Fibroblast of the aortic adventitia (primary cell): ENCODE measurements around the gene HSD17B8. TPM values are rescaled to one million over a fixed set of nuclear protein-coding genes. Genes with fewer than 3 reads are reported as not detected.

Source experiments
- DNase-seq: peaks from one replicate; pipeline ENCODE4 v3.0.0-alpha.2; 2010; ENCODE audit warnings: low read depth
- H3K4me3 ChIP-seq: 2 replicates; pipeline ENCODE4 v1.5.1; 2011; ENCODE audit warnings: low read depth, mild to moderate bottlenecking, control low read depth, low read length, moderate library complexity
- total RNA-seq: library from RNA; depleted of rRNA; stranded (reverse); fragments of >200 nt; gene quantifications from 2 replicates; pipeline ENCODE4 v1.2.3, GENCODE V29; 2012; ENCODE audit warnings: low replicate concordance
- TF ChIP-seq, protein P1 (sequence below): IDR thresholded peaks from 2 replicates; pipeline ENCODE4 v1.5.1; 2011; ENCODE audit warnings: mild to moderate bottlenecking, low read length, control low read depth, inconsistent platforms; ENCODE audit not compliant: insufficient read depth

Gene HSD17B8
- total RNA-seq, 1 donor: 2.6 TPM

DNA sequence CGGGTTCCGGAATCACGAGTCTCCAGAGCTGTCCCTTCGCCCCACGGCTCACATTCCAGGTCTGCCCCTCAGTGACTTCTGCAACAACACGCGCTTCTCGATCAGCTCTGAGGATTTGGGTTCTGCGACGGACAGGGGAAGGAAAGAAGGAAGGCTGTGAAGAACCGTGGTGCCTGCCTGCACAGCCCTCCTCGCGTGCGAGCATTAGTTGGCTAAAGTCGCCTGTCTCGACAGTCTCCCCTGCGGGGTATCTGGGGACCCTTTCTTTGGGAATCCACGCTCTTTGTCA lies 44.1 kb downstream of the HSD17B8 start:
- no peak for DNase-seq

DNA sequence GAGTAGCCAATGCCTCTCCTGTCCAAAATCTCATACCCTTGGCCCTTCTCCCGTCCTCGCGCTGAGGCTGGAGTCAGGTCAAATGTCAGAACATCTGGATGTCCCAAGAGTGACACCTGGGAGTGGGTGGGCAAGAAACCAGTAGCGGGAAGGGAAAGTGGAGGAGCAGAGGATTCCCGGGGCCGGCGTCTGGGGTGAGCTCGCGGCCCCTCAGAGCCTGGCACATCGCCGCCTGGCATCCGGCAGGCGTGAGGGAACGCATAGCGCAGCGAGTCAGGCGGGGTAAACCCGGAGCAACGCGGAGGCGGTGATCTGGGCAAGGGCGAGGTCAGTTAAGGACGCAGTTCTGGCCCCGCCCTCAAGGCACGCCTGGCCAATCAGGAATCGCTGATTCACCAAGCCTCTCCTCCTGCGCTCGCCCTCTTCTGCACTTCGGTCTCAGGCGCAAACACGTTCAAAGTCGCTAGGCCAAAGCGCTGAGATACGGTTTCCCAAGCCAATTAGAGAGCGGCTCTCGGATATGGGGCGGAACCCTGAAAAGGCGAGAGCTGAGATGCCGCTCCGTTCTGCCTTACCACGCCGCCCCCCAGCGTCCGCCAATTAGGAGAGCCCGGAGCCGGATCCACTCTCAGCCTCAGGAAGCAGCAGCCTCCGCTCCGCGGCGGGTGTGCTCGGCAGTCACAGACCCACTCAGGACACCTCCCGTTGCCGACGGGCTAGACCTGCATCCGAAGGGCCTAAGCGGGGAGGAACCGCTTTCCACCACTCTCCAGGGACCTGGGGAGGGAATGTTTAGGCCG lies 44.7 kb downstream of the HSD17B8 start:
- TF ChIP-seq, protein P1, sequence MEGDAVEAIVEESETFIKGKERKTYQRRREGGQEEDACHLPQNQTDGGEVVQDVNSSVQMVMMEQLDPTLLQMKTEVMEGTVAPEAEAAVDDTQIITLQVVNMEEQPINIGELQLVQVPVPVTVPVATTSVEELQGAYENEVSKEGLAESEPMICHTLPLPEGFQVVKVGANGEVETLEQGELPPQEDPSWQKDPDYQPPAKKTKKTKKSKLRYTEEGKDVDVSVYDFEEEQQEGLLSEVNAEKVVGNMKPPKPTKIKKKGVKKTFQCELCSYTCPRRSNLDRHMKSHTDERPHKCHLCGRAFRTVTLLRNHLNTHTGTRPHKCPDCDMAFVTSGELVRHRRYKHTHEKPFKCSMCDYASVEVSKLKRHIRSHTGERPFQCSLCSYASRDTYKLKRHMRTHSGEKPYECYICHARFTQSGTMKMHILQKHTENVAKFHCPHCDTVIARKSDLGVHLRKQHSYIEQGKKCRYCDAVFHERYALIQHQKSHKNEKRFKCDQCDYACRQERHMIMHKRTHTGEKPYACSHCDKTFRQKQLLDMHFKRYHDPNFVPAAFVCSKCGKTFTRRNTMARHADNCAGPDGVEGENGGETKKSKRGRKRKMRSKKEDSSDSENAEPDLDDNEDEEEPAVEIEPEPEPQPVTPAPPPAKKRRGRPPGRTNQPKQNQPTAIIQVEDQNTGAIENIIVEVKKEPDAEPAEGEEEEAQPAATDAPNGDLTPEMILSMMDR: no peak
- peak overlapping the region; percentile 90 for H3K4me3 ChIP-seq
- peak; percentile 99 for DNase-seq

More for the DNA sequence above, 44.1 kb downstream of the HSD17B8 start:
- TF ChIP-seq, protein P1: no peak
- peak overlapping the region; percentile 69 for H3K4me3 ChIP-seq

DNA sequence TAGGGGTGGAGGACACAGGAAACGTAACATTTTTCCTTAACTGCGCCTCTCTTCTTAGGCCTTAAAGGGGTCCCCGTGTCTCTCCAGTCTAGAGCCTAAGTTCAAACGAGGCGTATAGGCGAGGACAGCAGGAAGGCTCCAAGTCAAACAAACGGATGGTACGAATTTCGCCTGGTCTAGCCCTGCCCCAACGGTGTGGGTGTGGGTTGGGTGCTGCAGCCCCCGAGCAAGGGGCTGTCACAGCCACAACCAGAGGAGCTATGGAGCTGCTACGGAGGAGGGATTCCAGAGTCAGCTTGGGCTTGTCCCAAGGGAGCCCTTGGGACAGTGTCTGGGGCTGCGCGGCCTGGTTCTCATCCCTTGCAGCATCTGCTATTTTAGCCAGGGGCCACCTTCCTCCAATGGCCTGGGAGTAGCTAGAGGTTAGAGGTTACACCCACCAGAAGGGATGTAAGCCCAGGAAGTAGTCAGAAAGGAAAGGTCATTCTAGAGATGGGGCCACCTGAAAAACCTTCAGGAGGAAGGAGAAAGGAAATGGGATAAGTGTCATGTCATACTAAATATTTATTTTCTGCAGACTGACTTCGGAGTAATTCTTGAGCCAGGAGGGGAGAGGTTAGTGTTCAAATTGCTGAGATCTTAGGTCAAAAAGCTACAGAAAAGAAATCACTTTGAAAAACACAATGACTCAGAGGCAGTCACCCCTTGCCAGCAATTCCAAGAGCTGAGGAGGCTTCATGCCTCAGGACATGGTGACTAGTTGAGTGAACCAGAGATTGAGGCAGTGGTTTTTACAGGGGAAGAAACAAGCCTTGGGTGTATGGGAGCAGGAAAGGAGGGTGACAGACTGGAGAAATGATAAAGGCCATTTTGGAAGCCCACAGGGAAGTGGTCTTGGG lies 45.5 kb downstream of the HSD17B8 start:
- DNase-seq: peak; percentile 80
- TF ChIP-seq, protein P1: no peak
- H3K4me3 ChIP-seq: peak overlapping the region; percentile 90

GRCh38 chr6:33250731-33251130 lies 46.3 kb downstream of the HSD17B8 start:
- DNase-seq: no peak
- peak overlapping the region; percentile 90 for H3K4me3 ChIP-seq
- TF ChIP-seq, protein P1: no peak

DNA sequence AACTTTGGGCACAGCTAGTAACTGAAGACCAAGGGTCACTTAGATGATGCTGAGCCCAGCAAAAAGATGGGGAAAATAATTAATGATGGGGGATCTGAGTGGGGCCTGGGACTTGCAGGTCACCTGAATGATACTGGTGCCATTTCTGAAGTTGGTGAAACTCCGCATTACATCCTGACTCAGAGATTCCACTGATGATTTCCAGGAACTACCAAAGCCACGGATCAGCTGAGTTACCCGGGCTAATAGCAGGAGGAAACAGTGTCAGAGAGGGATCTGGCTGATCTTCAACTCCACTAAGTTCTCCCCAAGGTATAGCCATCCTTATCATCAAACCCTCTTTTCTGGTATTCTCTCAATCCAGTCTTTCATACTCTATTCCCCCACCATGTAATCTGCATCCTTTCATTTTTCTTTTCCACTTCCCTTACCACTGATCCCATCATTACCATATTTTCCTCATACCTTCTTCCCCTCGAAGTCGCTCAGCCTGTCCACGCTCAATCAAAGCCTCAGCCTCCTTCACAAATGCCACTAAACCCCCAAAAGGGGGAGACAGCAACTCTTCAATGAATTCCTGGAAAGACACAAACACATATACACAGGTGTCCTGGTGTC lies 47.0 kb downstream of the HSD17B8 start:
- TF ChIP-seq, protein P1: no peak
- no peak for DNase-seq
- no peak overlapping the region for H3K4me3 ChIP-seq

GRCh38 chr6:33252759-33253158 lies 48.3 kb downstream of the HSD17B8 start:
- H3K4me3 ChIP-seq: no peak overlapping the region
- no peak for DNase-seq
- TF ChIP-seq, protein P1: no peak
